ENCODE data around the gene MCM9.

Gene MCM9

GRCh38 chr6:118859517-118860064 is 75.4 kb downstream of the MCM9 start:
- in situ Hi-C loops (cut with HindIII; ENCODE audit: low sequenced_read_pairs) = no loop called here
- no peak overlapping the region for H3K4me3 ChIP-seq (ENCODE audit: low read depth, low read length)
- TF ChIP-seq CTCF (IDR thresholded peaks at IDR 0.05; ENCODE audit: low read depth, low read length, missing control alignments) = no peak
- no peak for DNase-seq (ENCODE audit: low read depth)

GRCh38 chr6:118856301-118856700 is 78.7 kb downstream of the MCM9 start:
- no peak for TF ChIP-seq CTCF (IDR thresholded peaks at IDR 0.05; ENCODE audit: low read depth, low read length, missing control alignments)
- H3K4me3 ChIP-seq (ENCODE audit: low read depth, low read length) = no peak overlapping the region
- DNase-seq (ENCODE audit: low read depth) = no peak
- in situ Hi-C loops (cut with HindIII; ENCODE audit: low sequenced_read_pairs) = no loop called here

GRCh38 chr6:118853408-118853807 is 81.6 kb downstream of the MCM9 start:
- in situ Hi-C loops (cut with HindIII; ENCODE audit: low sequenced_read_pairs) = no loop called here
- H3K4me3 ChIP-seq (ENCODE audit: low read depth, low read length) = no peak overlapping the region
- no peak for TF ChIP-seq CTCF (IDR thresholded peaks at IDR 0.05; ENCODE audit: low read depth, low read length, missing control alignments)
- no peak for DNase-seq (ENCODE audit: low read depth)

- TF ChIP-seq CTCF (IDR thresholded peaks at IDR 0.05; ENCODE audit: low read depth, low read length, missing control alignments) = no peak
- in situ Hi-C loops (cut with HindIII; ENCODE audit: low sequenced_read_pairs) = no loop called here
- no peak overlapping the region for H3K4me3 ChIP-seq (ENCODE audit: low read depth, low read length)
- DNase-seq (ENCODE audit: low read depth) = no peak
Observed at GRCh38 chr6:118844915-118845314, 90.0 kb downstream of the MCM9 start.

- in situ Hi-C loops (cut with HindIII; ENCODE audit: low sequenced_read_pairs) = no loop called here
- no peak for DNase-seq (ENCODE audit: low read depth)
Observed at GRCh38 chr6:118843685-118844390, 91.1 kb downstream of the MCM9 start.

GRCh38 chr6:118830691-118831090 is 104.3 kb downstream of the MCM9 start:
- DNase-seq (ENCODE audit: low read depth) = no peak
- TF ChIP-seq CTCF (IDR thresholded peaks at IDR 0.05; ENCODE audit: low read depth, low read length, missing control alignments) = no peak
- in situ Hi-C loops (cut with HindIII; ENCODE audit: low sequenced_read_pairs) = no loop called here
- H3K4me3 ChIP-seq (ENCODE audit: low read depth, low read length) = no peak overlapping the region

More at GRCh38 chr6:118843685-118844390, 91.1 kb downstream of the MCM9 start:
- TF ChIP-seq CTCF (IDR thresholded peaks at IDR 0.05; ENCODE audit: low read depth, low read length, missing control alignments) = no peak
- no peak overlapping the region for H3K4me3 ChIP-seq (ENCODE audit: low read depth, low read length)

Measured in astrocyte of the cerebellum (primary cell).